Endometrial microvascular endothelial cells (primary cell): ENCODE results near the gene PARP15. TPM values are rescaled to one million over a fixed set of nuclear protein-coding genes. Genes with fewer than 3 reads are reported as not detected.
"Not testable (repeated sequence)": the region's sequence is repeated elsewhere in the genome, so short reads cannot be mapped to it uniquely, and the experiment has no call there.

ENCODE experiments used
- in situ Hi-C: cut with HindIII; loops from 2 replicates; pipeline ENCODE4 v1.10.0; 2017; ENCODE audit warnings: low sequenced_read_pairs, low pct_unique_long_range_greater_than_20kb; ENCODE audit errors: inconsistent ontology term
- total RNA-seq: library from RNA; depleted of rRNA; stranded (reverse); fragments of >200 nt; gene quantifications from one replicate; pipeline ENCODE4 v1.2.3, GENCODE V29; 2015; ENCODE audit errors: inconsistent ontology term

The PARP15 gene
- total RNA-seq, 1 donor from 2014 or later = 1.9 TPM

DNA sequence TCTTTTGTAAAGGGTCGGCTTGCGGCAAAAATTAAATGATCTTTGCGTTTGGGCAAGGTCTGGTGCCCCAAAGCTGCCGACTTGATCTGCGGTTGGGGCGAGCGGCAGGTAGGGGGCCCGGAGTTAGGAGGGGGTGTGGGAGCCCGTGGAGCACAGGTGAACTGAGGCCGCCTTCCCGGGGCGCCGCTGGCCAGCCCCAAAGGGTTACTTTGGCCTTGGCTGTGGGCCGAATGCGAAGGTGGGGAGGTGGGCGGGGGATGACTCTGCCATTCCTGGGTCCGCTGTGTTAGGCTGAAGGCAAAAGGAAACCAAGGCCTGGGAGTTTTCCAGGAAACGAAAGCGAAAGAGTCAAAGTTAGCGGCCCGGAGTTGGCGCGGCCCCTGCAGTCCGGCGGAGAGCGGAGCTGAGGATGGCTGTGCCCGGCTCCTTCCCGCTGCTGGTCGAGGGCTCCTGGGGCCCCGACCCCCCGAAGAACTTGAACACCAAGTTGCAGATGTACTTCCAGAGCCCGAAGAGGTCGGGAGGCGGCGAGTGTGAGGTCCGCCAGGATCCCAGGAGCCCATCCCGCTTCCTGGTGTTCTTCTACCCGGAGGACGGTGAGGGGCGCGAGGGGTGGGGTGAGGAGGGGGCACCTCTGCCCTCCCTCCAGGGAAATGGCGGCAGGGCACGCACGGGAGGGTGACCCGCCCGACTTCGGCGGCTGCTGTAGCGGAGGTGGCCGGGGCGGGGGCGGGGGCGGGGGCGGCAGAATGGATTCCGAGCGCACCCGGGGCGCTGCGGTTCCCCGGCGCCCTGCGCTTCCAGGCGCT is 103.2 kb downstream of the PARP15 start, which contains the start of gene PARP14:
PARP14 (plus strand) TSS at position 365 of the 809 bp plus-strand sequence; CDS start at position 410, 45 bp downstream.
- in situ Hi-C loops = no loop called here

GRCh38 chr3:122681284-122681973 is 104.0 kb downstream of the PARP15 start:
- in situ Hi-C loops = no loop called here

DNA sequence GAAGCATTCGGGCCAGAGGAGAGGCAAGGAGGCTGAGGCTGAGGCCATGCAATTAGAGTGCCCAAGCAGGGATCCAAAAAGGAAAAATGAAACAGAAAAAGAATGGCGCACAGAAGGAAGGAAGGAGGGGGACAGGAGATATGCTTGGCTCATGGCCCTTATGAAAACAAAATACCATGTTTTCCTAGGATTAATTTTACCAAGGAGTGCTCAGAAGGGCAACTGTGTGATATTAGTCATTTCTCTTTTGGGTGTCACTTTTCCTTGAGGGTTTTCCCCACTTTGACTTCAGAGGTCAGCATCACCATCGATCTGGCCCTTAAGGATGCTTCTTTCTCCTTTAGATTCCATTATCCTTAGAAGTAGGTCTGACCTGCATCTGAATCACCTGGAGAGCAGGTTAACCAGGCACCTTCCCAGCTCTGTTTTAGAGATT is 104.5 kb downstream of the PARP15 start:
- in situ Hi-C loops = no loop called here

- in situ Hi-C loops = not testable (repeated sequence)
These were observed 105.4 kb downstream of the PARP15 start for GRCh38 chr3:122682778-122683411.

DNA sequence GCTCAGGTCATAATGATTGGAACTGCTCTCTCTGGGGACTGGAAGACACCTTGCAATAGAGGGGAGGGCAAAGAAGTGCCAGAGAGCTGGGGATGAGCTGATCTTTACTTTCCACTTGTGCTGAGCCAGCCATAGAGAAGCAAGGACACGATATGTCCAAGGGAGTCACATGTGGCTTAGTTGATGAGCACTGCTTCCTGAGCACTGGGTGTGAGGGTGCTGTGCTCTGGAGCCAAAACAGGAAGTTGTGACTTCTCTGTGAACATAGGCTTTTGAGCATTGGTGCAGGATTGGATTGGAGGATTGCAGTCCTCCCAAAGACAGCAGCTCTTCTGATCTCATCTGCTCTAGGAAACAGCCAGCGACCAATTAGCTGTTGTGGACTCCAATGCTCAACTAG is 109.8 kb downstream of the PARP15 start:
- in situ Hi-C loops = no loop called here

Other genes starting within 250 kb of the PARP15 start
- gene MIX23, start 194.4 kb upstream of the PARP15 start, total RNA-seq = 19.1 TPM
- gene FAM162A, start 193.5 kb upstream of the PARP15 start, total RNA-seq = 21.2 TPM
- gene WDR5B, start 161.6 kb upstream of the PARP15 start, total RNA-seq = 5.9 TPM
- 53.6 TPM for gene KPNA1, start 62.7 kb upstream of the PARP15 start, total RNA-seq
- gene PARP9, start 13.3 kb upstream of the PARP15 start, total RNA-seq = 36.3 TPM
- 35.1 TPM for gene DTX3L, start 13.3 kb upstream of the PARP15 start, total RNA-seq
- 63.3 TPM for gene PARP14, start 103.2 kb downstream of the PARP15 start, total RNA-seq
- 8.4 TPM for gene HSPBAP1, start 216.2 kb downstream of the PARP15 start, total RNA-seq
- gene SLC49A4, start 217.4 kb downstream of the PARP15 start, total RNA-seq = 12.0 TPM